Measurements from ENCODE around the gene ELP6.

ELP6 gene

GRCh38 chr3:47513125-47513929, at the start of gene ELP6:
Gene ELP6, minus strand, starts transcription at chr3:47513712. Its CDS starts 122 bp downstream, at chr3:47513590.
- Histone ChIP-seq H3K27me3 (replicated peaks) (no peaks in the 10 kb centered on the region), H3K36me3 (replicated peaks) (peaks cover 16% of the 10 kb centered on the region), H3K27ac (peak within 1 kb of the TSS; percentile 80), H3K4me3 (ENCODE audit: low read depth, low read length) (peak within 1 kb of the TSS; percentile 82)
- peak; percentile 65 for TF ChIP-seq CTCF (IDR thresholded peaks at IDR 0.05; ENCODE audit: low read depth, low read length, missing control alignments)
- peak; percentile 94 for DNase-seq
- in situ Hi-C loops (cut with HindIII; ENCODE audit: low pct_ligation_motif_present, low sequenced_read_pairs), result no loop called here

GRCh38 chr3:47556351-47556750, 42.8 kb upstream of the ELP6 start:
- no peaks in the 10 kb centered on the region for H3K36me3 ChIP-seq (replicated peaks)
- in situ Hi-C loops (cut with HindIII; ENCODE audit: low pct_ligation_motif_present, low sequenced_read_pairs), result no loop called here
- H3K27me3 ChIP-seq (replicated peaks), result no peaks in the 10 kb centered on the region
- DNase-seq, result no peak
- H3K27ac ChIP-seq, result no peak overlapping the region
- no peak for TF ChIP-seq CTCF (IDR thresholded peaks at IDR 0.05; ENCODE audit: low read depth, low read length, missing control alignments)
- H3K4me3 ChIP-seq (ENCODE audit: low read depth, low read length), result no peak overlapping the region

GRCh38 chr3:47554335-47554734, 40.8 kb upstream of the ELP6 start:
- H3K27ac ChIP-seq, result no peak overlapping the region
- in situ Hi-C loops (cut with HindIII; ENCODE audit: low pct_ligation_motif_present, low sequenced_read_pairs), result no loop called here
- no peak for DNase-seq
- TF ChIP-seq CTCF (IDR thresholded peaks at IDR 0.05; ENCODE audit: low read depth, low read length, missing control alignments), result no peak
- H3K4me3 ChIP-seq (ENCODE audit: low read depth, low read length), result no peak overlapping the region
- no peaks in the 10 kb centered on the region for H3K27me3 ChIP-seq (replicated peaks)
- no peaks in the 10 kb centered on the region for H3K36me3 ChIP-seq (replicated peaks)

GRCh38 chr3:47553407-47553806, 39.9 kb upstream of the ELP6 start:
- TF ChIP-seq CTCF (IDR thresholded peaks at IDR 0.05; ENCODE audit: low read depth, low read length, missing control alignments), result no peak
- H3K27ac ChIP-seq, result no peak overlapping the region
- DNase-seq, result no peak
- H3K27me3 ChIP-seq (replicated peaks), result no peaks in the 10 kb centered on the region
- H3K36me3 ChIP-seq (replicated peaks), result no peaks in the 10 kb centered on the region
- in situ Hi-C loops (cut with HindIII; ENCODE audit: low pct_ligation_motif_present, low sequenced_read_pairs), result no loop called here
- no peak overlapping the region for H3K4me3 ChIP-seq (ENCODE audit: low read depth, low read length)

GRCh38 chr3:47542471-47543173, 29.1 kb upstream of the ELP6 start:
- TF ChIP-seq CTCF (IDR thresholded peaks at IDR 0.05; ENCODE audit: low read depth, low read length, missing control alignments), result no peak
- Histone ChIP-seq H3K36me3 (replicated peaks) (no peaks in the 10 kb centered on the region), H3K4me3 (ENCODE audit: low read depth, low read length) (no peak overlapping the region), H3K27me3 (replicated peaks) (no peaks in the 10 kb centered on the region), H3K27ac (no peak overlapping the region)
- DNase-seq, result no peak
- in situ Hi-C loops (cut with HindIII; ENCODE audit: low pct_ligation_motif_present, low sequenced_read_pairs), result no loop called here
